ENCODE results near the gene PPT2.

GRCh38 chr6:32175711-32176475 is 22.0 kb downstream of the PPT2 start, which contains the start of gene AGPAT1:
- no peak for TF ChIP-seq CTCF (conservative IDR thresholded peaks at IDR 0.05; ENCODE audit: low read depth in 2 of 2)
- peak; percentile 75 for TF ChIP-seq POLR2AphosphoS5 (IDR thresholded peaks at IDR 0.05; ENCODE audit: low read depth)
- TF ChIP-seq ZNF331 (CRISPR knock-in tag; IDR thresholded peaks at IDR 0.05; ENCODE audit: low read depth) = no peak
- TF ChIP-seq REST (IDR thresholded peaks at IDR 0.05; ENCODE audit: unreplicated experiment) = no peak
- TF ChIP-seq EZH2 (IDR thresholded peaks at IDR 0.05; ENCODE audit: low read depth, unreplicated experiment) = no peak
- peak; percentile 48; the same call in 1 of the 2 replicates for TF ChIP-seq CREB1 (CRISPR knock-in tag; IDR thresholded peaks at IDR 0.05; ENCODE audit: low read depth)
- TF ChIP-seq JUNB (IDR thresholded peaks at IDR 0.05; ENCODE audit: unreplicated experiment) = no peak
- no peak for TF ChIP-seq ZNF462 (CRISPR knock-in tag; IDR thresholded peaks at IDR 0.05)
- no peak for TF ChIP-seq EZH2phosphoT487 (IDR thresholded peaks at IDR 0.05; ENCODE audit: unreplicated experiment)
- no peak for TF ChIP-seq NANOG (IDR thresholded peaks at IDR 0.05; ENCODE audit: borderline replicate concordance)

Measured in GM23338 (cell line).